K562 (cell line): ENCODE data around the gene RNF168. TPM values are rescaled to one million over a fixed set of nuclear protein-coding genes. Genes with fewer than 3 reads are reported as not detected.
A peak's percentile ranks its signal among the peaks of the same experiment; 100 is the strongest.

Experiments used
- CCAR2 ChIP-seq: fragments of 200-400 bp; formaldehyde crosslinking; IDR thresholded peaks from 2 replicates; pipeline ENCODE4 v1.6.1; 2017; ENCODE audit warnings: mild to moderate bottlenecking, low read depth, low read length
- HBP1 ChIP-seq: fragments of 450-650 bp; formaldehyde crosslinking; IDR thresholded peaks from 2 replicates; pipeline ENCODE4 v1.4.0; 2022; ENCODE audit warnings: missing genetic modification characterization
- NONO ChIP-seq, 2 experiments: fragments of 200-400 bp in 1 of 2; fragments of 450-650 bp in 1 of 2; formaldehyde crosslinking in 1 of 2; IDR thresholded peaks; 2 replicates each; pipeline ENCODE4 v1.6.1; 2017; ENCODE audit warnings: low read depth in 2 of 2, mild to moderate bottlenecking in 2 of 2, moderate library complexity in 2 of 2, low read length in 1 of 2
- POLR2A ChIP-seq: fragments of 450-650 bp; conservative IDR thresholded peaks from 2 replicates; pipeline ENCODE4 v1.6.1; 2016
- SMARCA4 ChIP-seq: fragments of 450-650 bp; IDR thresholded peaks from 2 replicates; pipeline ENCODE4 v1.6.1; 2016
- SRF ChIP-seq, 2 experiments: fragments of 250-450, 450-650 bp in 1 of 2; sonication (Bioruptor Pico) in 1 of 2; sonication (generic) in 1 of 2; formaldehyde crosslinking; IDR thresholded peaks; 2 replicates each; pipeline versions ENCODE4 v1.5.0 to v1.5.1; 2020 to 2022; ENCODE audit warnings: mild to moderate bottlenecking in 1 of 2, missing genetic modification reagents in 1 of 2
- ZNF282 ChIP-seq: sonication (generic); formaldehyde crosslinking; IDR thresholded peaks from 2 replicates; pipeline ENCODE4 v1.8.1; 2023; ENCODE audit warnings: missing genetic modification reagents
- ZNF431 ChIP-seq: sonication (generic); formaldehyde crosslinking; IDR thresholded peaks from 2 replicates; pipeline ENCODE4 v1.8.0; 2022; ENCODE audit warnings: mild to moderate bottlenecking, missing genetic modification reagents
- polyA plus RNA-seq, 8 experiments: library from polyadenylated mRNA; depleted of rRNA in 4 of 8; stranded (reverse) in 5 of 8; unstranded in 3 of 8; fragments of >200 nt; fragmentation: Nextera tagmentation in 2 of 8; fragmentation: Illumina TruSeq in 1 of 8; extraction: Ambion mirVana in 2 of 8; extraction: Trizol in 1 of 8; gene quantifications; 2 replicates each; pipeline versions ENCODE4 v1.2.1 to v1.2.3, GENCODE V29; 2011 to 2014; ENCODE audit warnings: inconsistent platforms in 1 of 8, missing spikeins in 1 of 8
- total RNA-seq, 7 experiments: library from RNA; depleted of rRNA in 6 of 7; stranded (reverse); fragments of >200 nt in 6 of 7; fragmentation: Illumina TruSeq in 2 of 7; extraction: Trizol in 2 of 7; gene quantifications; 2 replicates each; pipeline versions ENCODE4 v1.2.1 to v1.2.3, GENCODE V29; 2011 to 2021; ENCODE audit warnings: low replicate concordance in 1 of 7
- TF ChIP-seq, protein P1 (sequence below): sonication (generic); formaldehyde crosslinking; IDR thresholded peaks from 2 replicates; pipeline ENCODE4 v1.8.1; 2023; ENCODE audit warnings: mild to moderate bottlenecking, missing genetic modification reagents
- TF ChIP-seq, protein P2 (sequence below): sonication (generic); IDR thresholded peaks from 2 replicates; pipeline ENCODE4 v1.6.1; 2016
- TF ChIP-seq, protein P3 (sequence below): sonication (generic); formaldehyde crosslinking; IDR thresholded peaks from 2 replicates; pipeline ENCODE4 v1.9.0; 2022; ENCODE audit warnings: mild to moderate bottlenecking, missing genetic modification reagents
- TF ChIP-seq, protein P4 (sequence below): IDR thresholded peaks from 2 replicates; pipeline ENCODE4 v1.6.1; 2011; ENCODE audit warnings: borderline replicate concordance, low read depth, mild to moderate bottlenecking, moderate library complexity, low read length; ENCODE audit not compliant: insufficient read depth, poor library complexity, severe bottlenecking
- TF ChIP-seq, protein P5 (sequence below): fragments of 250-450 bp; sonication (Bioruptor Pico); IDR thresholded peaks from 2 replicates; pipeline ENCODE4 v1.4.0; 2020; ENCODE audit warnings: mild to moderate bottlenecking, moderate library complexity
- TF ChIP-seq, protein P6 (sequence below): fragments of 250-450 bp; sonication (Bioruptor Pico); IDR thresholded peaks from 2 replicates; pipeline ENCODE4 v1.8.0; 2022; ENCODE audit warnings: moderate library complexity, mild to moderate bottlenecking, inconsistent platforms

The RNF168 gene
- total and polyA plus RNA-seq, 9 of the 15 experiments (the other 6 are each of a cell fraction or from before 2014, with no cell fraction given) = 6.0 to 32.1 (median 16.6) TPM

DNA sequence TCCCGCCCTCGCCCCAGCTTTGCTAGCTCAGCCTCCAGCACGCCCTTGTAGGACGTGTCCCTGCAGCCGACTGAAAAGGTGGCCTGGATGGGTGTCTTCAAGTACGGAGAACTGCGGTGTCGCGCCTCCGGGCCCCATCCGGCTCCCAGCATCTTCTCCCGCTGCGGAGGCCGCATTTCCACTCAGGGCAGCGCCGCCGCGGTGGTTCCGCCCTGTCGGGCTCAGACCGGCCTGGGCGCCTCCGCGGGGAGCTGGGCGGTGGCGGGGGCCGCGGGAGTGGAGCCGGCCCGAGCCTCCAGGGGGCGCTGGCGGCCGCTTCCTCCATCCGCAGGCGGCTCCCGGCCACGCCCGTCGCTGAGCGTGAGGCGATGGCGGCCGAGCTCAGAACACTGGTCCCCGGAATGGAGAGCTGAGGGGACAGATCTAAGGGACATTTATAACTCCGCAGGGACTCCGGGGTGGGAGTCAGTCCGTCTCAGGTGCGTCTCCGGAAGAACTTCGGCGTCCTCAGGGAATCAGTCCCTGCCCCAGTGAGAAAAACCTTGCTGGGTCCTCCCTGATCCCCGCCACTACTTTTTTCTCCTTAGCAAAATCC is 25.2 kb upstream of the RNF168 start (continued):
- TF ChIP-seq, protein P1, sequence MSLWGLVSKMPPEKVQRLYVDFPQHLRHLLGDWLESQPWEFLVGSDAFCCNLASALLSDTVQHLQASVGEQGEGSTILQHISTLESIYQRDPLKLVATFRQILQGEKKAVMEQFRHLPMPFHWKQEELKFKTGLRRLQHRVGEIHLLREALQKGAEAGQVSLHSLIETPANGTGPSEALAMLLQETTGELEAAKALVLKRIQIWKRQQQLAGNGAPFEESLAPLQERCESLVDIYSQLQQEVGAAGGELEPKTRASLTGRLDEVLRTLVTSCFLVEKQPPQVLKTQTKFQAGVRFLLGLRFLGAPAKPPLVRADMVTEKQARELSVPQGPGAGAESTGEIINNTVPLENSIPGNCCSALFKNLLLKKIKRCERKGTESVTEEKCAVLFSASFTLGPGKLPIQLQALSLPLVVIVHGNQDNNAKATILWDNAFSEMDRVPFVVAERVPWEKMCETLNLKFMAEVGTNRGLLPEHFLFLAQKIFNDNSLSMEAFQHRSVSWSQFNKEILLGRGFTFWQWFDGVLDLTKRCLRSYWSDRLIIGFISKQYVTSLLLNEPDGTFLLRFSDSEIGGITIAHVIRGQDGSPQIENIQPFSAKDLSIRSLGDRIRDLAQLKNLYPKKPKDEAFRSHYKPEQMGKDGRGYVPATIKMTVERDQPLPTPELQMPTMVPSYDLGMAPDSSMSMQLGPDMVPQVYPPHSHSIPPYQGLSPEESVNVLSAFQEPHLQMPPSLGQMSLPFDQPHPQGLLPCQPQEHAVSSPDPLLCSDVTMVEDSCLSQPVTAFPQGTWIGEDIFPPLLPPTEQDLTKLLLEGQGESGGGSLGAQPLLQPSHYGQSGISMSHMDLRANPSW (CRISPR knock-in tag) = 0 out of 2 replicates have a peak, but pooled peaks have one; percentile 65
- TF ChIP-seq NONO (IDR thresholded peaks at IDR 0.05; ENCODE audit: low read depth in 2 of 2, low read length in 1 of 2) = peak in 1 of 2 experiments; percentile 78; a peak in 2 of 4 replicates
- TF ChIP-seq, protein P2, sequence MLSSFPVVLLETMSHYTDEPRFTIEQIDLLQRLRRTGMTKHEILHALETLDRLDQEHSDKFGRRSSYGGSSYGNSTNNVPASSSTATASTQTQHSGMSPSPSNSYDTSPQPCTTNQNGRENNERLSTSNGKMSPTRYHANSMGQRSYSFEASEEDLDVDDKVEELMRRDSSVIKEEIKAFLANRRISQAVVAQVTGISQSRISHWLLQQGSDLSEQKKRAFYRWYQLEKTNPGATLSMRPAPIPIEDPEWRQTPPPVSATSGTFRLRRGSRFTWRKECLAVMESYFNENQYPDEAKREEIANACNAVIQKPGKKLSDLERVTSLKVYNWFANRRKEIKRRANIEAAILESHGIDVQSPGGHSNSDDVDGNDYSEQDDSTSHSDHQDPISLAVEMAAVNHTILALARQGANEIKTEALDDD = no peak
- TF ChIP-seq ZNF282 (CRISPR knock-in tag) = no peak
- peak; percentile 49; the same call in 1 of the 2 replicates for TF ChIP-seq ZNF431 (CRISPR knock-in tag)
- TF ChIP-seq HBP1 (CRISPR knock-in tag) = no peak
- TF ChIP-seq, protein P3, sequence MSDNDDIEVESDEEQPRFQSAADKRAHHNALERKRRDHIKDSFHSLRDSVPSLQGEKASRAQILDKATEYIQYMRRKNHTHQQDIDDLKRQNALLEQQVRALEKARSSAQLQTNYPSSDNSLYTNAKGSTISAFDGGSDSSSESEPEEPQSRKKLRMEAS (CRISPR knock-in tag) = peak; percentile 47; the same call in 1 of the 2 replicates
- TF ChIP-seq, protein P4, sequence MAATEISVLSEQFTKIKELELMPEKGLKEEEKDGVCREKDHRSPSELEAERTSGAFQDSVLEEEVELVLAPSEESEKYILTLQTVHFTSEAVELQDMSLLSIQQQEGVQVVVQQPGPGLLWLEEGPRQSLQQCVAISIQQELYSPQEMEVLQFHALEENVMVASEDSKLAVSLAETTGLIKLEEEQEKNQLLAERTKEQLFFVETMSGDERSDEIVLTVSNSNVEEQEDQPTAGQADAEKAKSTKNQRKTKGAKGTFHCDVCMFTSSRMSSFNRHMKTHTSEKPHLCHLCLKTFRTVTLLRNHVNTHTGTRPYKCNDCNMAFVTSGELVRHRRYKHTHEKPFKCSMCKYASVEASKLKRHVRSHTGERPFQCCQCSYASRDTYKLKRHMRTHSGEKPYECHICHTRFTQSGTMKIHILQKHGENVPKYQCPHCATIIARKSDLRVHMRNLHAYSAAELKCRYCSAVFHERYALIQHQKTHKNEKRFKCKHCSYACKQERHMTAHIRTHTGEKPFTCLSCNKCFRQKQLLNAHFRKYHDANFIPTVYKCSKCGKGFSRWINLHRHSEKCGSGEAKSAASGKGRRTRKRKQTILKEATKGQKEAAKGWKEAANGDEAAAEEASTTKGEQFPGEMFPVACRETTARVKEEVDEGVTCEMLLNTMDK = peak; percentile 84
- TF ChIP-seq SRF (CRISPR knock-in tag; IDR thresholded peaks at IDR 0.05) = peak in 1 of 2 experiments; percentile 63; a peak in 1 of 4 replicates
- TF ChIP-seq POLR2A = peak; percentile 74
- TF ChIP-seq, protein P5, sequence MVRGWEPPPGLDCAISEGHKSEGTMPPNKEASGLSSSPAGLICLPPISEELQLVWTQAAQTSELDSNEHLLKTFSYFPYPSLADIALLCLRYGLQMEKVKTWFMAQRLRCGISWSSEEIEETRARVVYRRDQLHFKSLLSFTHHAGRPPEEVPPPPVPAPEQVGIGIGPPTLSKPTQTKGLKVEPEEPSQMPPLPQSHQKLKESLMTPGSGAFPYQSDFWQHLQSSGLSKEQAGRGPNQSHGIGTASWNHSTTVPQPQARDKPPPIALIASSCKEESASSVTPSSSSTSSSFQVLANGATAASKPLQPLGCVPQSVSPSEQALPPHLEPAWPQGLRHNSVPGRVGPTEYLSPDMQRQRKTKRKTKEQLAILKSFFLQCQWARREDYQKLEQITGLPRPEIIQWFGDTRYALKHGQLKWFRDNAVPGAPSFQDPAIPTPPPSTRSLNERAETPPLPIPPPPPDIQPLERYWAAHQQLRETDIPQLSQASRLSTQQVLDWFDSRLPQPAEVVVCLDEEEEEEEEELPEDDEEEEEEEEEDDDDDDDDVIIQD = no peak
- TF ChIP-seq CCAR2 = no peak
- no peak for TF ChIP-seq SMARCA4
- TF ChIP-seq, protein P6, sequence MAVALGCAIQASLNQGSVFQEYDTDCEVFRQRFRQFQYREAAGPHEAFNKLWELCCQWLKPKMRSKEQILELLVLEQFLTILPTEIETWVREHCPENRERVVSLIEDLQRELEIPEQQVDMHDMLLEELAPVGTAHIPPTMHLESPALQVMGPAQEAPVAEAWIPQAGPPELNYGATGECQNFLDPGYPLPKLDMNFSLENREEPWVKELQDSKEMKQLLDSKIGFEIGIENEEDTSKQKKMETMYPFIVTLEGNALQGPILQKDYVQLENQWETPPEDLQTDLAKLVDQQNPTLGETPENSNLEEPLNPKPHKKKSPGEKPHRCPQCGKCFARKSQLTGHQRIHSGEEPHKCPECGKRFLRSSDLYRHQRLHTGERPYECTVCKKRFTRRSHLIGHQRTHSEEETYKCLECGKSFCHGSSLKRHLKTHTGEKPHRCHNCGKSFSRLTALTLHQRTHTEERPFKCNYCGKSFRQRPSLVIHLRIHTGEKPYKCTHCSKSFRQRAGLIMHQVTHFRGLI (CRISPR knock-in tag) = no peak
